GM19240 (cell line): ENCODE results near the gene SHROOM1.
"Not testable (repeated sequence)": the region's sequence is repeated elsewhere in the genome, so short reads cannot be mapped to it uniquely, and the experiment has no call there.

Experiments used
- DNase-seq: peaks from one replicate; pipeline ENCODE4 v3.0.0; 2011; ENCODE audit warnings: low spot score; ENCODE audit not compliant: insufficient read length

Gene SHROOM1

GRCh38 chr5:132830436-132831094, at the start of gene SHROOM1:
Gene SHROOM1, minus strand, starts transcription at chr5:132830647. Its CDS starts 4,507 bp downstream, at chr5:132826140.
- peak; percentile 58 for DNase-seq

DNA sequence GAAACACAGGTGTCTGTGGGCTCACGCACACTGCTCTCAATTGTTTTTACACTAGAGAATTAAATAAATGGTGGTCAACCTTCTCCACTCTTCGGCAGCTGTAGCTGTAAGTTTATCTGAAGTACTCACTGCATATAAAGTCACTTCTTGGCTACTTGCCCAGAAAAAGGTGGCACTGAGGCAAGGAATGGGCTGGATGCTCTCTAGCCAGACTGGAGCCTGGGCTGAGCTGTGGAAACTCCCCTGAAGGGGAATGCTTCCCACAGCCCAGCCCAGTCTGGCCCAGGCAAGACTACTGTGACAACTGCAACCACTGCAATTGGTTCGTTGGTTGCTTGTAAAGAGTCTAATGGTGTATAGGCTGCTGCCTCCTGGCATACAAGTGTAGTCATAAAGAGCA, 47.5 kb upstream of the SHROOM1 start:
- DNase-seq: no peak

GRCh38 chr5:132877466-132877865, 47.0 kb upstream of the SHROOM1 start:
- no peak for DNase-seq

GRCh38 chr5:132876020-132876759, 45.7 kb upstream of the SHROOM1 start:
- DNase-seq: no peak

DNA sequence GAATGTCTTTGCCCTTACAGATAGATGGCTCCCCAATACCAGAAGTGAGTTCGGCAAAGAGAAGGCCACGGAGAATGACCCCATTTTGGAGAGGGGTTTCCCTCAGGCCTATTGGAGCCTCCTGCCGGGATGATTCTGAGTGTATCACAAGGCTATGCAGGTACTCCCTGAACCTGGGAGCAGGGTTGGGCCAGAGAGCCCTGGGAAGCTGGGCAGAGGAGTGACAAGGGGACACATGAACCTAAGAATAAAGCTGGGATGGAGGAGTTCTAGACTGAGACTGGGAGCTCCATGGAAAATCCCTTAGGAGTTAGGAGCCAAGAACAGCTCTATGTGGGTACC, 43.5 kb upstream of the SHROOM1 start:
- DNase-seq: no peak

DNA sequence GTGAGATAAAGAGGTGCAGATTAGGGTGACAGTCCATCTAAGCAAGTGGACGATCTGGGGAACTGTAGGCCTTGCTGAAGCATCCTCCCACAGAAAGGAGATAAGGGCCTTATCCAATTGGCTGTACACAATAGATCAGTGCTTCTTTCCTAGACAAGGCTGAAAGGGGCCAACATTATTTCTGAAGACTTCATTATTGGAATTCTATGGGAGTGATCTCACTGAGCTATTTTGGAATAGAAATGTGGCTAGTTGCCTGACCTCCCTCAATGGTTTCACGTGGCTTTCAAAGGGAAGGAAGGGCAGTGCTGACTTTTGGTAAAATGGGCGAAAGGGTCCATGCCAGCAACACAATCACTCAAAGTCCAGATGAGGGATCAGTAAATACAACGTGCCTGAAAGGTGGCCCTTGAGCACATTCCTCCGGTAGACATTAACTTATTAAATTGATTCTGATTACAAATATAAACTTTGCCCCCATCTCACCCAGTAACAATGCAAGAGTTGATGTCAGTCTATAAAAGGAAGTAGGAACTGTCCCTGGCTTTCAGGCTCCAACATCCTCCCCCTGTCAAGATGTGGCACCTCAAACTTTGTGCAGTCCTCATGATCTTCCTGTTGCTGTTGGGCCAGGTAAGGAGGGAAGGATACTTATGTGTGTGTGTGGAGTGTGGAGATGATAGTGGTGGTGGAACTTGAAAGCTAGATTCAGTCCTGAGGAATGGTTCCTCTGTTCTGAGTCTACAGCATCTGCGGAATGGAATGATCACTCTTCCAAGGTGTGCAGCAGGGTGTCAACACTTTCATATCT, 42.9 kb upstream of the SHROOM1 start, which contains the start of gene LEAP2:
TSS of gene LEAP2 (plus strand) at position 550 of the 811 bp plus-strand sequence. CDS start at position 577, 27 bp downstream.
- DNase-seq: no peak

DNA sequence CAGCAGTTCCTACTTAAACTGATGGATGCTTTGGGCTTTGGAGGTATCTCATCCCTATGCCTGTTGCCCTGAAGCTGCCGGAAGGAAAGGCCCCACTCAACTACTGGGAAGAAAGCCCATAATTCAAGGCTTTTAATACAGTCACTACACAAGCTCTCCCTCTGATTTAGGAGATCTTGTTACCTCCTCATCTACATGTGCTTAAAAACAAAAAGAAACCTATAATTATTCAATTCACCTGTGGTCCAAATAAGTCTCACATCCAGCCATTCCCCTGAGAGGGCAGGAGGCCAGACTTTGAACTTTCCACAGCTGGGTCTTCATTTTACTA, 42.3 kb upstream of the SHROOM1 start:
- no peak for DNase-seq

GRCh38 chr5:132871459-132872284, 41.2 kb upstream of the SHROOM1 start:
- DNase-seq: no peak

GRCh38 chr5:132870801-132871200, 40.4 kb upstream of the SHROOM1 start:
- DNase-seq: no peak

GRCh38 chr5:132868754-132869153, 38.3 kb upstream of the SHROOM1 start:
- DNase-seq: no peak

DNA sequence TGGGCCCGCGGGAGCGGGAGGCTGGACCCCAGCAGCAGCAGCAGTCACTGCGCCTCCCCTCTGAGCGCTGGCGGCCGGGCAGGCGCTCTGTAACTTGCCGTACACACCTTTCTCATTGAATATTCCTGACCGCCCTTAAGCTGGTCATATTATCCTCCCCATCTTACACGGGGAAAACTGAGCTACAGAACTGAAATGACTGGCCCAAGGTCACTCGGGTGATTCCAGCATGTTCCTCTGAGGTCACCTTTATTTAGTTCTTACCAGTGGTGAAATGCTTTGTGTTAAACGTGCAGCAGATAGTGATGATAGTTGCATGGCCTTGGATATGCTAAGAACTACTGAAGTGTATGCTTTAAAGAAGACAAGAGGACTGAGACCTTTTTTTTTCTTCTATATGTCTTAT, 36.6 kb upstream of the SHROOM1 start:
- DNase-seq: peak; percentile 4

- DNase-seq: peak; percentile 88
These were observed 36.0 kb upstream of the SHROOM1 start, which contains the start of the genes GDF9 and UQCRQ for GRCh38 chr5:132866342-132867045. Gene GDF9, minus strand, starts transcription at chr5:132866469. Its CDS starts 1,936 bp downstream, at chr5:132864533. Gene UQCRQ, plus strand, starts transcription at chr5:132866642. Its CDS starts 240 bp downstream, at chr5:132866882.

- DNase-seq: peak; percentile 2
These were observed 35.4 kb upstream of the SHROOM1 start for GRCh38 chr5:132865668-132866341.

GRCh38 chr5:132860742-132861141, 30.3 kb upstream of the SHROOM1 start:
- DNase-seq: no peak

- DNase-seq: no peak
These were observed 29.5 kb upstream of the SHROOM1 start for GRCh38 chr5:132859889-132860437.

- no peak for DNase-seq
These were observed 25.6 kb upstream of the SHROOM1 start for GRCh38 chr5:132856011-132856410.

DNA sequence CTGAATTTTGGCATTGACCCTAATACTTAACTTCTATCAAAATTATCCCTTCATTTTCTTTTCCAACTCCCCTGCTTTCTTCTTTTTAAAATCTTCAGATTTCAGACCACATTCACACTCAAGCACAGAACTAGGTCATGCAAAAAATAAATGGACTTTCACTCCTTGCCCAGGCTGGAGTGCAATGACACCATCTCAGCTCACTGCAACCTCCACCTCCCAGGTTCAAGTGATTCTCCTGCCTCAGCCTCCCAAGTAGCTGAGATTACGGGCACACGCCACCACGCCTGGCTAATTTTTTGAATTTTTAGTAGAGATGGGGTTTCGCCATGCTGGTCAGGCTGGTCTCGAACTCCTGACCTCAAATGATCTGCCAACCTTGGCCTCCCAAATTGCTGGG, 24.5 kb upstream of the SHROOM1 start:
- DNase-seq: not testable (repeated sequence)

DNA sequence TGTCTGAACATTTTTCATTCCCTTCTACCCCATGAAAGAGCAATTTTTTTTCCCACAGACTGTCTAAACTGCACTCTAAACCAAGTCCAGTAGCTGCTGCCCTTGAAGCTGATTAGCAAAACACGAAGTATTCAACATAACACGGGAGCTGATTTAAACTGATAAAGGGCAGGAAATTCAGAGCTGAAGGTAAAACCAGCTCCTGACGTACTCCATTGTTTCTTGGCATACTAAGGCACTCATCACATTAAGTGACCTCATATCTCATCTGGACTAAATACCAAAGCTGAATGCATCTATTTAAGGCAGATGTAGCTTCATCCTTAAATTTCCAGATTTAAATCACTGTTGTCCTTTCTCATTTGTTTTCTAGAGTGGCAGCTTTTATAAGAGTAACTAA, 23.9 kb upstream of the SHROOM1 start:
- DNase-seq: no peak

GRCh38 chr5:132853790-132854189, 23.3 kb upstream of the SHROOM1 start:
- DNase-seq: no peak

DNA sequence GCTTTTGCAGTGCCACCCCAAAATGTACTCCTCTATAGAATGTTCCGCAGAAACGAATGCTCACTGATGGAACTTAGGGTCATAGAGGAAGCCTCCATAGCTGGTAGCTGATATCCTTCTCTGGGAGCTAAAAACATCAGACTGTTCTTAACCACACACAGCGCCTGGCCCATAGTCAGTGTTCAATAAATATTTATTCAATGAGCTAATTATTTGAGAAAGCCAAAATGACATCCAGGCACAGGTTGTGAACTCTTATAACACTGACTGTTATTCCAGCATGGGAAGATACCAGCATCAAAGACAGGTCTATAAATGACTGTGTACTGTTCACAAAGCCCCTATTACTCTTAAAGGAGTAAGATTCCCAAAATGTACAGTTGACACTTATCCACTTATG, 22.9 kb upstream of the SHROOM1 start:
- DNase-seq: no peak
